H9 (cell line): ENCODE results near the gene PAK1IP1. TPM values are rescaled to one million over a fixed set of nuclear protein-coding genes. Genes with fewer than 3 reads are reported as not detected.

ENCODE experiments used
- DNase-seq: peaks from one replicate; pipeline ENCODE4 v3.0.0-alpha.2; 2017
- H2AFZ ChIP-seq: one replicate; pipeline ENCODE4 v1.6.1; 2013; ENCODE audit warnings: mild to moderate bottlenecking, low read length, control low read depth, moderate library complexity
- H2AK5ac ChIP-seq: 2 replicates; pipeline ENCODE4 v1.6.1; 2013; ENCODE audit warnings: low read length, control low read depth, mixed read lengths; ENCODE audit not compliant: insufficient read length
- H2BK120ac ChIP-seq: one replicate; pipeline ENCODE4 v1.6.1; 2013; ENCODE audit warnings: low read depth, mild to moderate bottlenecking, low read length, control low read depth, inconsistent platforms; ENCODE audit not compliant: poor library complexity, severe bottlenecking
- H2BK12ac ChIP-seq: 2 replicates; pipeline ENCODE4 v1.6.1; 2013; ENCODE audit warnings: low read length, control low read depth, mixed read lengths, low read depth; ENCODE audit not compliant: insufficient read length
- H2BK15ac ChIP-seq: 2 replicates; pipeline ENCODE4 v1.6.1; 2013; ENCODE audit warnings: low read depth, low read length, control low read depth
- H2BK20ac ChIP-seq: one replicate; pipeline ENCODE4 v1.6.1; 2013; ENCODE audit warnings: low read depth, mild to moderate bottlenecking, low read length, control low read depth, inconsistent platforms; ENCODE audit not compliant: poor library complexity, severe bottlenecking
- H2BK5ac ChIP-seq: 2 replicates; pipeline ENCODE4 v1.6.1; 2013; ENCODE audit warnings: low read length, control low read depth, mixed read lengths; ENCODE audit not compliant: insufficient read length
- H3K14ac ChIP-seq: 2 replicates; pipeline ENCODE4 v1.6.1; 2013; ENCODE audit warnings: low read length, control low read depth; ENCODE audit not compliant: insufficient read depth
- H3K18ac ChIP-seq: 2 replicates; pipeline ENCODE4 v1.6.1; 2013; ENCODE audit warnings: low read depth, mild to moderate bottlenecking, mixed read lengths, low read length, control low read depth; ENCODE audit not compliant: insufficient read length
- H3K23ac ChIP-seq: 2 replicates; pipeline ENCODE4 v1.6.1; 2013; ENCODE audit warnings: low read length, control low read depth, mixed read lengths, low read depth; ENCODE audit not compliant: insufficient read length
- H3K23me2 ChIP-seq: 2 replicates; pipeline ENCODE4 v1.6.1; 2013; ENCODE audit warnings: low read depth, mild to moderate bottlenecking, mixed read lengths, low read length, control low read depth; ENCODE audit not compliant: insufficient read length, poor library complexity, severe bottlenecking
- H3K27ac ChIP-seq: 2 replicates; pipeline ENCODE4 v1.5.1; 2013; ENCODE audit warnings: low read length, control low read depth, mixed read lengths, low read depth; ENCODE audit not compliant: insufficient read length
- H3K27me3 ChIP-seq: 2 replicates; pipeline ENCODE4 v1.6.1; 2013; ENCODE audit warnings: low read length, control low read depth, inconsistent platforms; ENCODE audit not compliant: insufficient read depth
- H3K4ac ChIP-seq: 2 replicates; pipeline ENCODE4 v1.6.1; 2013; ENCODE audit warnings: low read depth, mild to moderate bottlenecking, control low read depth, inconsistent platforms, low read length, moderate library complexity
- H3K4me1 ChIP-seq: 2 replicates; pipeline ENCODE4 v1.6.1; 2013; ENCODE audit warnings: low read length, control low read depth, inconsistent platforms; ENCODE audit not compliant: insufficient read depth
- H3K4me2 ChIP-seq: 2 replicates; pipeline ENCODE4 v1.6.1; 2013; ENCODE audit warnings: low read length, control low read depth, mixed read lengths; ENCODE audit not compliant: insufficient read length, insufficient read depth
- H3K56ac ChIP-seq: 2 replicates; pipeline ENCODE4 v1.6.1; 2013; ENCODE audit warnings: low read depth, mild to moderate bottlenecking, mixed read lengths, low read length, control low read depth; ENCODE audit not compliant: insufficient read length
- H3K79me1 ChIP-seq: 2 replicates; pipeline ENCODE4 v1.6.1; 2013; ENCODE audit warnings: low read depth, mild to moderate bottlenecking, moderate library complexity, low read length, control low read depth, inconsistent platforms; ENCODE audit not compliant: insufficient read depth, poor library complexity, severe bottlenecking
- H3K79me2 ChIP-seq: 2 replicates; pipeline ENCODE4 v1.6.1; 2013; ENCODE audit warnings: low read length, control low read depth, inconsistent platforms; ENCODE audit not compliant: insufficient read depth
- H3K9ac ChIP-seq: 2 replicates; pipeline ENCODE4 v1.6.1; 2013; ENCODE audit warnings: low read length, control low read depth, mixed read lengths; ENCODE audit not compliant: insufficient read length; ENCODE audit errors: extremely low read depth
- H3K9me3 ChIP-seq: one replicate; pipeline ENCODE4 v1.6.1; 2013; ENCODE audit warnings: low read depth, low read length, inconsistent platforms; ENCODE audit not compliant: control insufficient read depth
- H3T11ph ChIP-seq: one replicate; pipeline ENCODE4 v1.6.1; 2013; ENCODE audit warnings: mild to moderate bottlenecking, low read length, control low read depth, inconsistent platforms
- H4K20me1 ChIP-seq: one replicate; pipeline ENCODE4 v1.6.1; 2013; ENCODE audit not compliant: control insufficient read depth, insufficient read length, insufficient read depth
- H4K5ac ChIP-seq: 2 replicates; pipeline ENCODE4 v1.6.1; 2013; ENCODE audit warnings: low read depth, mild to moderate bottlenecking, mixed read lengths, low read length, control low read depth; ENCODE audit not compliant: insufficient read length
- H4K8ac ChIP-seq: replicated peaks from 2 replicates; pipeline ENCODE4 v1.6.1; 2013; ENCODE audit warnings: low read length, control low read depth, mixed read lengths, low read depth; ENCODE audit not compliant: insufficient read length
- H4K91ac ChIP-seq: 2 replicates; pipeline ENCODE4 v1.6.1; 2013; ENCODE audit warnings: low read depth, mild to moderate bottlenecking, moderate library complexity, mixed read lengths, low read length, control low read depth; ENCODE audit not compliant: insufficient read length
- H3K27ac Mint-ChIP-seq, 3 experiments: 2 replicates in 2 of 3; 3 replicates in 1 of 3; pipeline ENCODE4 v1.8.0; 2020 to 2021; ENCODE audit warnings: mixed read lengths in 3 of 3, mild to moderate bottlenecking in 1 of 3, moderate library complexity in 1 of 3
- H3K27me3 Mint-ChIP-seq: 2 replicates; pipeline ENCODE4 v1.8.0; 2021; ENCODE audit warnings: low read depth, mild to moderate bottlenecking, moderate library complexity, mixed read lengths
- H3K36me3 Mint-ChIP-seq, 3 experiments: 2 replicates in 2 of 3; 3 replicates in 1 of 3; pipeline ENCODE4 v1.8.0; 2020 to 2021; ENCODE audit warnings: low read depth in 3 of 3, mixed read lengths in 3 of 3; ENCODE audit not compliant: insufficient read depth in 1 of 3
- H3K4me1 Mint-ChIP-seq, 2 experiments: 2 replicates each; pipeline ENCODE4 v1.8.0; 2020; ENCODE audit warnings: mixed read lengths in 2 of 2
- H3K4me3 Mint-ChIP-seq, 2 experiments: 2 replicates in 1 of 2; 3 replicates in 1 of 2; pipeline ENCODE4 v1.8.0; 2020 to 2021; ENCODE audit warnings: mild to moderate bottlenecking in 2 of 2, mixed read lengths in 2 of 2, moderate library complexity in 1 of 2
- H3K9me3 Mint-ChIP-seq, 2 experiments: 2 replicates in 1 of 2; 3 replicates in 1 of 2; pipeline ENCODE4 v1.8.0; 2020; ENCODE audit warnings: mild to moderate bottlenecking in 2 of 2, mixed read lengths in 2 of 2, moderate library complexity in 1 of 2
- WGBS: extraction: QIAGEN DNeasy Blood & Tissue Kit; methylation state at CpG from one replicate; pipeline ENCODE4 v1.1.7; 2013; ENCODE audit warnings: missing lambda C conversion rate, low lambda C conversion rate, mixed read lengths; ENCODE audit not compliant: insufficient read length; ENCODE audit errors: extremely low coverage; 5-methylcytosine and 5-hydroxymethylcytosine counted together
- total RNA-seq: library from RNA; stranded (reverse); gene quantifications from 2 replicates; pipeline ENCODE4 v1.2.1, GENCODE V29; 2021
- TF ChIP-seq, protein P1 (sequence below): fragments of 200-600 bp; sonication (generic); conservative IDR thresholded peaks from 3 replicates; pipeline ENCODE4 v1.8.0; 2021; ENCODE audit warnings: antibody characterized with exemption, mild to moderate bottlenecking

PAK1IP1 gene
- total RNA-seq, 1 experiment from 2014 or later, result 44.8 TPM

DNA sequence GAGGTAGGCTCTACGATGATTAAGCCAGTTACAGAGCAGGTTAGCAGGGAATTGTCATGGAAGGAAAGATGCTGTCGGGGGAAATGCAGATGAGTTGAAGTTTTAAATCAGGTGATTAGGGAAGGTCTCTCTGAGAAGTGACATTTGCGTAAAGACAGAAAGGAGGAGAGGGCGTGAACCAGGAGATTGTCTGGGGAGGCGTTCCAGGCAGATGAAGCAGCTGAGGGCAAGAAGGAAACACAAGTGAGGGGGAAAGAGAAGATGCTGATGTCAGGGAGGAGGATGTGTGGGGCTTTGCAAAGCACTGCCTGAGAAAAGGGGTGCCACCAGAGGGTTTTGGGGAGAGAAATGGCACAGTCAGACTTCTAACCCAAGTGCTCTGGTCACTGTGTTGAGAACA is 50.3 kb downstream of the PAK1IP1 start:
- H3K4ac ChIP-seq, result no peak overlapping the region
- H3T11ph ChIP-seq, result no peak overlapping the region
- no peak overlapping the region for H4K91ac ChIP-seq
- peaks cover 4 to 19% (median 10%) of the 10 kb centered on the region in 3 experiments; a peak in 6 of 7 replicates for H3K36me3 Mint-ChIP-seq
- no peak for DNase-seq
- no peak overlapping the region for H3K18ac ChIP-seq
- no peaks in the 10 kb centered on the region for H3K27me3 Mint-ChIP-seq
- H2BK120ac ChIP-seq, result no peak overlapping the region
- H3K56ac ChIP-seq, result no peak overlapping the region
- no peaks in the 10 kb centered on the region for H3K9me3 ChIP-seq
- H2BK5ac ChIP-seq, result no peak overlapping the region
- no peak overlapping the region for H3K14ac ChIP-seq
- H3K4me2 ChIP-seq, result no peak overlapping the region
- peaks cover 3% of the 10 kb centered on the region for H3K23me2 ChIP-seq
- peaks cover 5% of the 10 kb centered on the region for H3K79me1 ChIP-seq
- no peak overlapping the region for H3K23ac ChIP-seq
- H3K9me3 Mint-ChIP-seq, result no peaks in the 10 kb centered on the region; a peak in 1 of 5 replicates
- no peak overlapping the region for H2BK12ac ChIP-seq
- no peak overlapping the region for H2BK15ac ChIP-seq
- H4K5ac ChIP-seq, result no peak overlapping the region
- H4K8ac ChIP-seq, result no peak overlapping the region
- H3K4me1 ChIP-seq, result peaks cover 4% of the 10 kb centered on the region
- no peak overlapping the region for H3K4me3 Mint-ChIP-seq
- H3K27me3 ChIP-seq, result no peaks in the 10 kb centered on the region
- H4K20me1 ChIP-seq, result no peaks in the 10 kb centered on the region
- H2BK20ac ChIP-seq, result no peak overlapping the region
- TF ChIP-seq, protein P1, sequence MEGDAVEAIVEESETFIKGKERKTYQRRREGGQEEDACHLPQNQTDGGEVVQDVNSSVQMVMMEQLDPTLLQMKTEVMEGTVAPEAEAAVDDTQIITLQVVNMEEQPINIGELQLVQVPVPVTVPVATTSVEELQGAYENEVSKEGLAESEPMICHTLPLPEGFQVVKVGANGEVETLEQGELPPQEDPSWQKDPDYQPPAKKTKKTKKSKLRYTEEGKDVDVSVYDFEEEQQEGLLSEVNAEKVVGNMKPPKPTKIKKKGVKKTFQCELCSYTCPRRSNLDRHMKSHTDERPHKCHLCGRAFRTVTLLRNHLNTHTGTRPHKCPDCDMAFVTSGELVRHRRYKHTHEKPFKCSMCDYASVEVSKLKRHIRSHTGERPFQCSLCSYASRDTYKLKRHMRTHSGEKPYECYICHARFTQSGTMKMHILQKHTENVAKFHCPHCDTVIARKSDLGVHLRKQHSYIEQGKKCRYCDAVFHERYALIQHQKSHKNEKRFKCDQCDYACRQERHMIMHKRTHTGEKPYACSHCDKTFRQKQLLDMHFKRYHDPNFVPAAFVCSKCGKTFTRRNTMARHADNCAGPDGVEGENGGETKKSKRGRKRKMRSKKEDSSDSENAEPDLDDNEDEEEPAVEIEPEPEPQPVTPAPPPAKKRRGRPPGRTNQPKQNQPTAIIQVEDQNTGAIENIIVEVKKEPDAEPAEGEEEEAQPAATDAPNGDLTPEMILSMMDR, result no peak
- H2AFZ ChIP-seq, result no peak overlapping the region
- H3K9ac ChIP-seq, result no peak overlapping the region
- peak overlapping the region in 2 of 3 experiments; percentile 3 to 17; a peak in 3 of 7 replicates for H3K27ac Mint-ChIP-seq
- peaks cover 23 to 33% of the 10 kb centered on the region in 2 experiments for H3K4me1 Mint-ChIP-seq
- peaks cover 16% of the 10 kb centered on the region; the same call in 1 of the 2 replicates for H3K79me2 ChIP-seq
- H3K27ac ChIP-seq, result no peak overlapping the region
- no peak overlapping the region for H2AK5ac ChIP-seq
- WGBS, result no CpG with 5 or more reads among the region's 5 CpGs
